HCT116 (cell line): ENCODE measurements around the gene MINAR2. TPM values are rescaled to one million over a fixed set of nuclear protein-coding genes. Genes with fewer than 3 reads are reported as not detected.

Source experiments
- ATAC-seq: fragments of 200-7000 bp; cut with Tn5 transposase; 2 replicates; pipeline ENCODE4 v1.9.1; 2020; ENCODE audit warnings: mild to moderate bottlenecking, moderate library complexity
- BruUV-seq: library from RNA; stranded (reverse); fragments of 400-500 nt; replicated peaks from 2 replicates; lab custom pipeline; 2021; lab: Mats Ljungman, UMichigan
- CTCF ChIA-PET: fragments of 300-600 bp; sonication (Branson Sonifier 250); formaldehyde crosslinking; loops from one replicate; lab custom pipeline; 2021; ENCODE audit warnings: antibody characterized with exemption; lab: Charles Lee
- POLR2A ChIA-PET: fragments of 300-600, 350-600 bp; sonication (Branson Sonifier 250); formaldehyde crosslinking; loops from one replicate; lab custom pipeline; 2021; ENCODE audit warnings: antibody characterized with exemption; lab: Charles Lee
- RAD21 ChIA-PET, 2 experiments: fragments of 300-600 bp; sonication (Branson Sonifier 250); formaldehyde crosslinking; loops; one replicate each; lab custom pipeline; 2023; ENCODE audit warnings: low total read pairs in 2 of 2; ENCODE audit not compliant: uncharacterized antibody in 2 of 2, unreplicated experiment in 2 of 2, low non-redundant PET in 1 of 2; lab: Charles Lee
- DNase-seq: peaks from one replicate; pipeline ENCODE4 v3.0.0-alpha.2; 2010; ENCODE audit warnings: low read depth, low spot score
- H2AFZ ChIP-seq: fragments of 200-600 bp; shearing (Covaris generic), sonication (generic); 2 replicates; pipeline ENCODE4 v1.6.1; 2017; ENCODE audit warnings: low read depth, mixed run types, mixed read lengths, antibody characterized with exemption, low read length; ENCODE audit not compliant: poor library complexity, severe bottlenecking
- H3K27ac ChIP-seq: 2 replicates; pipeline ENCODE4 v1.5.1; 2012; ENCODE audit warnings: low read depth, low read length
- H3K27me3 ChIP-seq: fragments of 200-600 bp; sonication (generic); 2 replicates; pipeline ENCODE4 v1.6.1; 2016; ENCODE audit warnings: mixed run types, low read length, mixed read lengths; ENCODE audit not compliant: insufficient read depth
- H3K36me3 ChIP-seq, 2 experiments: fragments of 200-500 bp in 1 of 2; fragments of 200-600 bp in 1 of 2; sonication (Bioruptor generic) in 1 of 2; sonication (generic) in 1 of 2; 2 replicates each; pipeline versions ENCODE4 v1.5.1 to v1.6.1; 2014 to 2016; ENCODE audit warnings: low read length in 2 of 2, inconsistent platforms in 1 of 2, mixed read lengths in 1 of 2, mixed run types in 1 of 2; ENCODE audit not compliant: insufficient read depth in 2 of 2, control insufficient read depth in 1 of 2
- H3K4me1 ChIP-seq, 2 experiments: fragments of 200-600 bp in 1 of 2; sonication (generic) in 1 of 2; 2 replicates each; pipeline versions ENCODE4 v1.5.1 to v1.6.1; 2012 to 2017; ENCODE audit warnings: low read length in 2 of 2, inconsistent platforms in 1 of 2, mild to moderate bottlenecking in 1 of 2, mixed read lengths in 1 of 2, mixed run types in 1 of 2, moderate library complexity in 1 of 2; ENCODE audit not compliant: insufficient read depth in 2 of 2, control insufficient read depth in 1 of 2
- H3K4me2 ChIP-seq: fragments of 200-600 bp; sonication (generic); 2 replicates; pipeline ENCODE4 v1.6.1; 2017; ENCODE audit warnings: mixed run types, low read length, mixed read lengths
- H3K4me3 ChIP-seq, 2 experiments: fragments of 200-600 bp in 1 of 2; sonication (generic) in 1 of 2; replicated peaks in 1 of 2; 2 replicates each; pipeline ENCODE4 v1.5.1; 2011 to 2016; ENCODE audit warnings: low read length in 2 of 2, control low read depth in 1 of 2, low read depth in 1 of 2, mild to moderate bottlenecking in 1 of 2, mixed read lengths in 1 of 2, mixed run types in 1 of 2
- H3K79me2 ChIP-seq: fragments of 200-600 bp; sonication (generic); 2 replicates; pipeline ENCODE4 v1.6.1; 2017; ENCODE audit warnings: mild to moderate bottlenecking, mixed run types, low read length, moderate library complexity, mixed read lengths; ENCODE audit not compliant: insufficient read depth
- H3K9ac ChIP-seq: fragments of 200-600 bp; sonication (generic); 2 replicates; pipeline ENCODE4 v1.6.1; 2016; ENCODE audit warnings: low read length, mixed read lengths
- H3K9me2 ChIP-seq: fragments of 200-600 bp; sonication (generic), shearing (Covaris generic); 2 replicates; pipeline ENCODE4 v1.6.1; 2017; ENCODE audit warnings: mixed run types, mild to moderate bottlenecking, moderate library complexity; ENCODE audit not compliant: insufficient read depth
- H3K9me3 ChIP-seq, 2 experiments: fragments of 200-500 bp in 1 of 2; fragments of 200-600 bp in 1 of 2; sonication (Bioruptor generic) in 1 of 2; sonication (generic) in 1 of 2; 2 replicates each; pipeline ENCODE4 v1.6.1; 2014 to 2017; ENCODE audit warnings: low read length in 2 of 2, mixed read lengths in 2 of 2, inconsistent platforms in 1 of 2, low read depth in 1 of 2, mild to moderate bottlenecking in 1 of 2, mixed run types in 1 of 2, moderate library complexity in 1 of 2; ENCODE audit not compliant: control insufficient read depth in 1 of 2, insufficient read depth in 1 of 2
- H4K20me1 ChIP-seq: fragments of 200-600 bp; sonication (generic), shearing (Covaris generic); 2 replicates; pipeline ENCODE4 v1.6.1; 2017; ENCODE audit warnings: mixed run types, mild to moderate bottlenecking, moderate library complexity; ENCODE audit not compliant: insufficient read depth
- ATF3 ChIP-seq: IDR thresholded peaks from 2 replicates; pipeline ENCODE4 v1.6.1; 2012
- CEBPB ChIP-seq: IDR thresholded peaks from 2 replicates; pipeline ENCODE4 v1.6.1; 2012; ENCODE audit warnings: low read depth
- CTCF ChIP-seq, 3 experiments: fragments of 200-600 bp in 1 of 3; sonication (generic) in 1 of 3; IDR thresholded peaks in 2 of 3; conservative IDR thresholded peaks in 1 of 3; 2 replicates each; pipeline ENCODE4 v1.5.1; 2012 to 2017; ENCODE audit warnings: low read depth in 2 of 3, low read length in 2 of 3, antibody characterized with exemption in 1 of 3, borderline replicate concordance in 1 of 3, control low read depth in 1 of 3, mild to moderate bottlenecking in 1 of 3, mixed read lengths in 1 of 3, mixed run types in 1 of 3, moderate library complexity in 1 of 3; ENCODE audit not compliant: insufficient read depth in 1 of 3
- EZH2 ChIP-seq: fragments of 200-600 bp; sonication (generic); IDR thresholded peaks from 2 replicates; pipeline ENCODE4 v1.6.1; 2017; ENCODE audit warnings: antibody characterized with exemption, mixed run types
- POLR2A ChIP-seq: IDR thresholded peaks from 2 replicates; pipeline ENCODE4 v1.7.0; 2011; ENCODE audit warnings: borderline replicate concordance; ENCODE audit not compliant: insufficient read depth, insufficient read length; ENCODE audit errors: extremely low read depth
- POLR2AphosphoS5 ChIP-seq: IDR thresholded peaks from 2 replicates; pipeline ENCODE4 v1.6.1; 2011; ENCODE audit warnings: mild to moderate bottlenecking, low read depth, low read length, moderate library complexity
- RAD21 ChIP-seq: IDR thresholded peaks from 2 replicates; pipeline ENCODE4 v1.6.1; 2012; ENCODE audit warnings: low read depth, mild to moderate bottlenecking
- SIN3A ChIP-seq: IDR thresholded peaks from 2 replicates; pipeline ENCODE4 v1.6.1; 2012; ENCODE audit warnings: low read depth
- TCF7L2 ChIP-seq: IDR thresholded peaks from 2 replicates; pipeline ENCODE4 v1.7.0; 2011; ENCODE audit warnings: borderline replicate concordance, inconsistent platforms; ENCODE audit not compliant: insufficient read depth, insufficient read length; ENCODE audit errors: extremely low read depth
- ZFX ChIP-seq: fragments of 450-650 bp; IDR thresholded peaks from 2 replicates; pipeline ENCODE4 v1.6.1; 2017
- ZNF274 ChIP-seq: fragments of 200-500 bp; sonication (Bioruptor generic); IDR thresholded peaks from 2 replicates; pipeline ENCODE4 v1.6.1; 2014; ENCODE audit warnings: mild to moderate bottlenecking, low read depth, low read length, inconsistent platforms
- intact Hi-C: fragments of 100-400 bp; cut with micrococcal nuclease; formaldehyde crosslinking; loops from 2 replicates; pipeline ENCODE4 v1.10.0; 2022
- total RNA-seq: library from RNA; stranded (reverse); gene quantifications from one replicate; pipeline ENCODE4 v1.2.1, GENCODE V29; 2021; ENCODE audit not compliant: unreplicated experiment

MINAR2 gene
- total RNA-seq, 1 experiment from 2014 or later = not detected

DNA sequence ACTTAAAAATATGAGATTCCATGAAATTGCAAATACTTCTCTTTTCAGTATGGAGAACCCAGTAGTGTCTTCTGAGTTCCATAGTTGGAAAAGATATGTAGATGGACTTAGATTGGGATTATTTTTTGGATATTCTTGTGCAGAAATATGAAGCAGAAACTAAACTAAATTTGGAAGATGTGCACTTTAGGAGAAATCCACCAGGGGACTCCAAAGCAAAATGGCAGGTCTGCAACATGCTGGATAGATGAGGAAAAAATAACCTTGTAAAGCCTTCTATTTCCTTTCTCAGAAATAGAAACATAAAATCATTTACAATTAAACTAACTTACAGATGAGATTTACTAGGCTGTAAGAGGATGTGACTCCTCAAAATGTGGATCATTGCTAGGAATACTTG lies 49.2 kb upstream of the MINAR2 start:
- Histone ChIP-seq H3K79me2 (no peaks in the 10 kb centered on the region), H3K4me3 (no peak overlapping the region), H3K9ac (no peak overlapping the region), H2AFZ (no peak overlapping the region), H3K4me2 (no peak overlapping the region), H3K9me2 (no peaks in the 10 kb centered on the region), H3K9me3 (no peaks in the 10 kb centered on the region), H3K27ac (no peak overlapping the region), H3K36me3 (no peaks in the 10 kb centered on the region), H3K4me1 (no peaks in the 10 kb centered on the region), H4K20me1 (no peaks in the 10 kb centered on the region), H3K27me3 (no peaks in the 10 kb centered on the region)
- TF ChIP-seq POLR2AphosphoS5 (no peak), EZH2 (no peak), CTCF (IDR thresholded peaks at IDR 0.05 in 2 of 3, conservative IDR thresholded peaks at IDR 0.05 in 1 of 3; ENCODE audit: borderline replicate concordance in 1 of 3, insufficient read depth in 1 of 3, low read depth in 2 of 3, low read length in 2 of 3) (peak in 2 of 3 experiments; percentile 32 to 39; a peak in 3 of 6 replicates)
- no TSS peak for BruUV-seq
- no peak for ATAC-seq
- RAD21 ChIA-PET = no interaction called here
- no peak for DNase-seq
- CTCF ChIA-PET = no interaction called here
- intact Hi-C loops = no loop called here
- POLR2A ChIA-PET = no interaction called here

GRCh38 chr5:129716235-129716634 lies 31.7 kb upstream of the MINAR2 start:
- BruUV-seq = no TSS peak
- ChIA-PET RAD21 (no interaction called here), CTCF (no interaction called here), POLR2A (no interaction called here)
- Histone ChIP-seq H3K9me3 (no peaks in the 10 kb centered on the region), H3K9me2 (no peaks in the 10 kb centered on the region), H3K4me1 (no peaks in the 10 kb centered on the region), H3K36me3 (no peaks in the 10 kb centered on the region), H3K27ac (no peak overlapping the region), H2AFZ (no peak overlapping the region), H3K27me3 (no peaks in the 10 kb centered on the region), H3K79me2 (no peaks in the 10 kb centered on the region), H3K4me3 (no peak overlapping the region), H3K9ac (no peak overlapping the region), H4K20me1 (no peaks in the 10 kb centered on the region), H3K4me2 (no peak overlapping the region)
- TF ChIP-seq ZNF274 (no peak), RAD21 (no peak), CTCF (IDR thresholded peaks at IDR 0.05 in 2 of 3, conservative IDR thresholded peaks at IDR 0.05 in 1 of 3; ENCODE audit: borderline replicate concordance in 1 of 3, insufficient read depth in 1 of 3, low read depth in 2 of 3, low read length in 2 of 3) (no peak), CEBPB (no peak), SIN3A (no peak), POLR2AphosphoS5 (no peak), TCF7L2 (no peak), ATF3 (no peak), POLR2A (no peak), ZFX (no peak)
- no peak for DNase-seq
- intact Hi-C loops = no loop called here
- no peak for ATAC-seq
